KMS-11 (cell line): ENCODE results near the gene KRT85.

Experiments used
- H2AFZ ChIP-seq: fragments of 200-600 bp; sonication (generic); 2 replicates; pipeline ENCODE4 v1.6.1; 2016; ENCODE audit warnings: antibody characterized with exemption, mixed run types, low read depth
- H3K27ac ChIP-seq: fragments of 200-600 bp; sonication (generic); 2 replicates; pipeline ENCODE4 v1.6.1; 2016; ENCODE audit warnings: mild to moderate bottlenecking, mixed run types
- H3K27me3 ChIP-seq: fragments of 200-600 bp; sonication (generic); 2 replicates; pipeline ENCODE4 v1.6.1; 2017; ENCODE audit warnings: mild to moderate bottlenecking, low read depth, mixed run types, moderate library complexity; ENCODE audit not compliant: insufficient read depth
- H3K36me3 ChIP-seq: fragments of 200-600 bp; sonication (generic); 2 replicates; pipeline ENCODE4 v1.6.1; 2017; ENCODE audit warnings: mild to moderate bottlenecking, mixed run types; ENCODE audit not compliant: insufficient read depth
- H3K4me1 ChIP-seq: fragments of 200-600 bp; sonication (generic); 2 replicates; pipeline ENCODE4 v1.6.1; 2016; ENCODE audit warnings: mild to moderate bottlenecking, low read depth, mixed run types; ENCODE audit not compliant: poor library complexity, severe bottlenecking
- H3K4me2 ChIP-seq: fragments of 200-600 bp; sonication (generic); 2 replicates; pipeline ENCODE4 v1.7.0; 2016; ENCODE audit warnings: mild to moderate bottlenecking, mixed run types
- H3K4me3 ChIP-seq: fragments of 200-600 bp; sonication (generic); IDR thresholded peaks from 2 replicates; pipeline ENCODE4 v1.6.1; 2017; ENCODE audit warnings: low read depth, low read length, mixed read lengths; ENCODE audit not compliant: insufficient read depth
- H3K79me2 ChIP-seq: fragments of 200-600 bp; sonication (generic); 2 replicates; pipeline ENCODE4 v1.6.1; 2016; ENCODE audit warnings: low read depth, mixed run types; ENCODE audit not compliant: insufficient read depth
- H3K9ac ChIP-seq: fragments of 200-600 bp; sonication (generic); 2 replicates; pipeline ENCODE4 v1.6.1; 2016; ENCODE audit warnings: mild to moderate bottlenecking, mixed run types
- H4K20me1 ChIP-seq: fragments of 200-600 bp; sonication (generic); 2 replicates; pipeline ENCODE4 v1.6.1; 2016; ENCODE audit warnings: mild to moderate bottlenecking, mixed run types; ENCODE audit not compliant: insufficient read depth
- CTCF ChIP-seq: fragments of 200-600 bp; sonication (generic); conservative IDR thresholded peaks from 2 replicates; pipeline ENCODE4 v1.6.1; 2017; ENCODE audit warnings: low read depth, mild to moderate bottlenecking, antibody characterized with exemption, low read length, moderate library complexity, mixed read lengths

The KRT85 gene

GRCh38 chr12:52333321-52333720 lies 34.0 kb downstream of the KRT85 start:
- no peak for TF ChIP-seq CTCF
- H2AFZ ChIP-seq: no peak overlapping the region
- no peak overlapping the region for H3K27ac ChIP-seq

GRCh38 chr12:52332381-52332780 lies 34.9 kb downstream of the KRT85 start:
- no peak overlapping the region for H3K4me2 ChIP-seq
- no peak overlapping the region for H3K9ac ChIP-seq
- H3K4me1 ChIP-seq: peaks cover 7% of the 10 kb centered on the region
- H3K79me2 ChIP-seq: no peaks in the 10 kb centered on the region
- no peak overlapping the region for H3K27ac ChIP-seq
- H3K36me3 ChIP-seq: no peaks in the 10 kb centered on the region
- H3K27me3 ChIP-seq: no peaks in the 10 kb centered on the region
- H2AFZ ChIP-seq: no peak overlapping the region
- no peak for TF ChIP-seq CTCF
- no peaks in the 10 kb centered on the region for H4K20me1 ChIP-seq
- H3K4me3 ChIP-seq: no peak overlapping the region

More at GRCh38 chr12:52333321-52333720, 34.0 kb downstream of the KRT85 start:
- Histone ChIP-seq H3K36me3 (no peaks in the 10 kb centered on the region), H3K4me1 (no peaks in the 10 kb centered on the region), H3K4me2 (no peak overlapping the region), H3K9ac (no peak overlapping the region), H3K27me3 (no peaks in the 10 kb centered on the region), H3K79me2 (no peaks in the 10 kb centered on the region), H3K4me3 (no peak overlapping the region), H4K20me1 (no peaks in the 10 kb centered on the region)

GRCh38 chr12:52331833-52332232 lies 35.4 kb downstream of the KRT85 start:
- Histone ChIP-seq H3K4me1 (peaks cover 13% of the 10 kb centered on the region), H3K79me2 (no peaks in the 10 kb centered on the region), H3K27me3 (no peaks in the 10 kb centered on the region), H2AFZ (no peak overlapping the region), H3K36me3 (no peaks in the 10 kb centered on the region), H3K4me3 (no peak overlapping the region), H3K9ac (no peak overlapping the region), H4K20me1 (no peaks in the 10 kb centered on the region), H3K27ac (no peak overlapping the region), H3K4me2 (no peak overlapping the region)
- TF ChIP-seq CTCF: no peak

- H3K79me2 ChIP-seq: no peaks in the 10 kb centered on the region
- no peak overlapping the region for H3K4me2 ChIP-seq
- H3K4me3 ChIP-seq: no peak overlapping the region
- H3K27me3 ChIP-seq: no peaks in the 10 kb centered on the region
- H3K9ac ChIP-seq: no peak overlapping the region
- no peak for TF ChIP-seq CTCF
- peaks cover 14% of the 10 kb centered on the region for H3K4me1 ChIP-seq
- H4K20me1 ChIP-seq: no peaks in the 10 kb centered on the region
- H3K27ac ChIP-seq: no peak overlapping the region
- no peaks in the 10 kb centered on the region for H3K36me3 ChIP-seq
- no peak overlapping the region for H2AFZ ChIP-seq
These were observed 36.2 kb downstream of the KRT85 start for GRCh38 chr12:52331039-52331438.
